ENCODE measurements around the gene UMAD1.

UMAD1 gene

DNA sequence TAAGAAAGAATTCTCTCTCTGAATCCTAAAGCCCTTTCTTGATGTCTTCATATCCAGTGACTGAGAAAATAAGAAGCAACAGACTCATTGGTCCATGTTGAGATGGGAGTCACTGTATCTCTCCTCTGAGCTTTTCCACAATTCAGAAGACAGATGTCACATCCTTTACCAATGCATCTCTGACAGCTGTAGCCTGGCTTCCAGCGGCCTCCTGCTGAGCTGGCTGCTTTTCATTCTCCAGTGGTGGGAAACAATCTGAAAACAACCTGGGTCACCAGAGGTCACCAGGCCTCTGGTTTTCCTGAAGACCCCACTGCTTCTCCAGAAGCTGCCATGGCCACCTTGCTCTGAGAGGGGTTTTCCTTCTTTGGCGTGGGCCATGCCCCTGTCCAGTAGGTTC lies 96.1 kb downstream of the UMAD1 start:
- no peaks in the 10 kb centered on the region for H4K20me1 ChIP-seq (ENCODE audit: insufficient read depth, low read length)
- no peaks in the 10 kb centered on the region for H3K36me3 ChIP-seq (ENCODE audit: insufficient read depth, low read length)
- no peak overlapping the region for H3K4me3 ChIP-seq (ENCODE audit: low read depth in 1 of 2, low read length in 2 of 2)
- no peaks in the 10 kb centered on the region for H3K27me3 ChIP-seq (ENCODE audit: insufficient read depth, low read length, poor library complexity)
- ATAC-seq (ENCODE audit: insufficient read depth, low read depth) (no peak), DNase-seq (no peak)
- H3K79me2 ChIP-seq (ENCODE audit: insufficient read depth, low read length): no peaks in the 10 kb centered on the region
- H3K4me1 ChIP-seq (ENCODE audit: insufficient read depth, low read length): peaks cover 14% of the 10 kb centered on the region; the same call in 1 of the 2 replicates
- no peak overlapping the region for H3K9ac ChIP-seq (ENCODE audit: low read depth, low read length)
- H3K9me3 ChIP-seq (ENCODE audit: insufficient read depth, low read length, severe bottlenecking): no peaks in the 10 kb centered on the region
- H2AFZ ChIP-seq (ENCODE audit: low read depth, low read length): no peak overlapping the region
- H3K4me2 ChIP-seq (ENCODE audit: insufficient read depth, low read length): no peak overlapping the region
- no peak overlapping the region for H3K27ac ChIP-seq (ENCODE audit: low read length)
- TF ChIP-seq EZH2 (IDR thresholded peaks at IDR 0.05; ENCODE audit: borderline replicate concordance, low read depth, low read length, severe bottlenecking): no peak
- TF ChIP-seq, protein P1, sequence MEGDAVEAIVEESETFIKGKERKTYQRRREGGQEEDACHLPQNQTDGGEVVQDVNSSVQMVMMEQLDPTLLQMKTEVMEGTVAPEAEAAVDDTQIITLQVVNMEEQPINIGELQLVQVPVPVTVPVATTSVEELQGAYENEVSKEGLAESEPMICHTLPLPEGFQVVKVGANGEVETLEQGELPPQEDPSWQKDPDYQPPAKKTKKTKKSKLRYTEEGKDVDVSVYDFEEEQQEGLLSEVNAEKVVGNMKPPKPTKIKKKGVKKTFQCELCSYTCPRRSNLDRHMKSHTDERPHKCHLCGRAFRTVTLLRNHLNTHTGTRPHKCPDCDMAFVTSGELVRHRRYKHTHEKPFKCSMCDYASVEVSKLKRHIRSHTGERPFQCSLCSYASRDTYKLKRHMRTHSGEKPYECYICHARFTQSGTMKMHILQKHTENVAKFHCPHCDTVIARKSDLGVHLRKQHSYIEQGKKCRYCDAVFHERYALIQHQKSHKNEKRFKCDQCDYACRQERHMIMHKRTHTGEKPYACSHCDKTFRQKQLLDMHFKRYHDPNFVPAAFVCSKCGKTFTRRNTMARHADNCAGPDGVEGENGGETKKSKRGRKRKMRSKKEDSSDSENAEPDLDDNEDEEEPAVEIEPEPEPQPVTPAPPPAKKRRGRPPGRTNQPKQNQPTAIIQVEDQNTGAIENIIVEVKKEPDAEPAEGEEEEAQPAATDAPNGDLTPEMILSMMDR (IDR thresholded peaks at IDR 0.05; ENCODE audit: borderline replicate concordance, extremely low read depth, low read length, poor library complexity, severe bottlenecking): no peak

- H3K27me3 ChIP-seq (ENCODE audit: insufficient read depth, low read length, poor library complexity): no peaks in the 10 kb centered on the region
- no peaks in the 10 kb centered on the region for H4K20me1 ChIP-seq (ENCODE audit: insufficient read depth, low read length)
- no peak overlapping the region for H3K4me3 ChIP-seq (ENCODE audit: low read depth in 1 of 2, low read length in 2 of 2)
- H3K4me1 ChIP-seq (ENCODE audit: insufficient read depth, low read length): peaks cover 14% of the 10 kb centered on the region; the same call in 1 of the 2 replicates
- DNase-seq (no peak), ATAC-seq (ENCODE audit: insufficient read depth, low read depth) (no peak)
- no peaks in the 10 kb centered on the region for H3K9me3 ChIP-seq (ENCODE audit: insufficient read depth, low read length, severe bottlenecking)
- no peak overlapping the region for H2AFZ ChIP-seq (ENCODE audit: low read depth, low read length)
- no peaks in the 10 kb centered on the region for H3K79me2 ChIP-seq (ENCODE audit: insufficient read depth, low read length)
- no peak overlapping the region for H3K4me2 ChIP-seq (ENCODE audit: insufficient read depth, low read length)
- no peak overlapping the region for H3K27ac ChIP-seq (ENCODE audit: low read length)
- TF ChIP-seq, protein P1 (IDR thresholded peaks at IDR 0.05; ENCODE audit: borderline replicate concordance, extremely low read depth, low read length, poor library complexity, severe bottlenecking): no peak
- no peak for TF ChIP-seq EZH2 (IDR thresholded peaks at IDR 0.05; ENCODE audit: borderline replicate concordance, low read depth, low read length, severe bottlenecking)
- H3K9ac ChIP-seq (ENCODE audit: low read depth, low read length): no peak overlapping the region
- H3K36me3 ChIP-seq (ENCODE audit: insufficient read depth, low read length): no peaks in the 10 kb centered on the region
These were observed 97.1 kb downstream of the UMAD1 start for GRCh38 chr7:7737674-7738073.

DNA sequence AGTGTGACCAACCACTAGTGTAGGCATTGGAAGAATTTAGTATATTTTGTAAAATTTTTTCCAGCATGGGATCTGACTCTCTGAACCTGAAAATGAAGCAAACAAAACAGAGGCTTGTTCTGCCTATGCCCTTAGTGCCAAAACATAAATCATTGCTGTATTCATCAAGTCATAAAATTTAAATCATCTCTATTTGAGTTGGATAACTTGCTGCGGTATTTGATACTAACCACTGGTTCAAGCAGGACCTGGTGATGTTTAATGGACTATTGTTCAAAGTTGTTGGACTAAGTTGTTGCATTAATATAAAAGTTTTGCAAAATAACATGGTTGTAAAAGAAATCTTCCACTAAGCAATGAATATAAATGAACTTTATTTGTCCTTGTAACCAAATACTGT lies 97.6 kb downstream of the UMAD1 start:
- no peak for ATAC-seq (ENCODE audit: insufficient read depth, low read depth)
- TF ChIP-seq EZH2 (IDR thresholded peaks at IDR 0.05; ENCODE audit: borderline replicate concordance, low read depth, low read length, severe bottlenecking): no peak
- TF ChIP-seq, protein P1 (IDR thresholded peaks at IDR 0.05; ENCODE audit: borderline replicate concordance, extremely low read depth, low read length, poor library complexity, severe bottlenecking): no peak

DNA sequence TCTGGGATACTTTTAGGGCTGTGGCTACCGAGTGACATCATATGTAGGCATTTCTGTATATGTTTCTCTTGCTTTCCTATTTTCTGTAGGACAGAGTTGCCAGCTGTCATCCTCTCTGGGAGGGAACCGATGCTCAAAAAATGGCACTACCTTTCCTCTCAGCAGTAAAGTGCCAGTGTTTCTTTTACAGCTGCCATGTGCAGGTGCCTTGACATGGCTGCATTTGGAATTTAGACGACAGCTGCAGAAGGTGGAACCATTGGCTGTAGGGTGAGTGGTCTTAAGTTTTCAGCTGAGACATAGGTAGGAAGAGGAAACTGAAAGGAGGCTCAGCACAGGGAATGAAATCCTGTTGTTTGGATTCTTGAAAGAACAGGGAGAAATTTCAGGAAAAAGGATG lies 98.1 kb downstream of the UMAD1 start:
- H3K36me3 ChIP-seq (ENCODE audit: insufficient read depth, low read length): no peaks in the 10 kb centered on the region
- H3K4me2 ChIP-seq (ENCODE audit: insufficient read depth, low read length): no peak overlapping the region
- peak; percentile 54; the same call in 2 of the 3 replicates for ATAC-seq (ENCODE audit: insufficient read depth, low read depth)
- no peak for DNase-seq
- H4K20me1 ChIP-seq (ENCODE audit: insufficient read depth, low read length): no peaks in the 10 kb centered on the region
- H3K9ac ChIP-seq (ENCODE audit: low read depth, low read length): no peak overlapping the region
- H3K27ac ChIP-seq (ENCODE audit: low read length): no peak overlapping the region
- H3K79me2 ChIP-seq (ENCODE audit: insufficient read depth, low read length): no peaks in the 10 kb centered on the region
- no peaks in the 10 kb centered on the region for H3K27me3 ChIP-seq (ENCODE audit: insufficient read depth, low read length, poor library complexity)
- no peak overlapping the region for H3K4me3 ChIP-seq (ENCODE audit: low read depth in 1 of 2, low read length in 2 of 2)
- H2AFZ ChIP-seq (ENCODE audit: low read depth, low read length): no peak overlapping the region
- H3K4me1 ChIP-seq (ENCODE audit: insufficient read depth, low read length): peaks cover 14% of the 10 kb centered on the region; the same call in 1 of the 2 replicates
- no peaks in the 10 kb centered on the region for H3K9me3 ChIP-seq (ENCODE audit: insufficient read depth, low read length, severe bottlenecking)
- TF ChIP-seq, protein P1 (IDR thresholded peaks at IDR 0.05; ENCODE audit: borderline replicate concordance, extremely low read depth, low read length, poor library complexity, severe bottlenecking): no peak
- TF ChIP-seq EZH2 (IDR thresholded peaks at IDR 0.05; ENCODE audit: borderline replicate concordance, low read depth, low read length, severe bottlenecking): no peak

More for the DNA sequence above, 97.6 kb downstream of the UMAD1 start:
- H3K27me3 ChIP-seq (ENCODE audit: insufficient read depth, low read length, poor library complexity): no peaks in the 10 kb centered on the region
- H3K4me1 ChIP-seq (ENCODE audit: insufficient read depth, low read length): peaks cover 14% of the 10 kb centered on the region; the same call in 1 of the 2 replicates
- H3K36me3 ChIP-seq (ENCODE audit: insufficient read depth, low read length): no peaks in the 10 kb centered on the region
- H3K9me3 ChIP-seq (ENCODE audit: insufficient read depth, low read length, severe bottlenecking): no peaks in the 10 kb centered on the region
- H3K4me3 ChIP-seq (ENCODE audit: low read depth in 1 of 2, low read length in 2 of 2): no peak overlapping the region
- no peak overlapping the region for H2AFZ ChIP-seq (ENCODE audit: low read depth, low read length)
- no peak for DNase-seq
- no peak overlapping the region for H3K4me2 ChIP-seq (ENCODE audit: insufficient read depth, low read length)
- no peaks in the 10 kb centered on the region for H4K20me1 ChIP-seq (ENCODE audit: insufficient read depth, low read length)
- H3K79me2 ChIP-seq (ENCODE audit: insufficient read depth, low read length): no peaks in the 10 kb centered on the region
- no peak overlapping the region for H3K27ac ChIP-seq (ENCODE audit: low read length)
- no peak overlapping the region for H3K9ac ChIP-seq (ENCODE audit: low read depth, low read length)

All from DND-41 (cell line).